ENCODE results near the gene SHC4.

SHC4 gene

DNA sequence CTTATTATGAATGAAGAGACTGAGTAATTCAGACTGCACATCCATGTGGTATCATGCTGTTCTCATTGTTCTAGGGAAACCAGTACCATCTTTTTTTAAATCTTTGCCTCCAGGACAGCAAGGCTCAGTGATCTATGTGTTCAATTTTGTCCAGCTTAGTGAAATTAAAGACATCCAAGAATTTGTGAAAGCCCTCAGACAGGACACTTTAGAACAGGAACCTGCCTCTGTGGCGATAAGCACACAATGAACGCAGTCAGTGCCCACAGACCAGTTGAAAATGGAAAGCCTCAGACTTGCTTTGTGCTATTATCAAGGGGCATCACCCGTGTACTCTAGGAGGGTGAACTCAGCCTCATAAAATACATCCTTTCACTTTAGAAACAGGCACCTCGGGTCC is 65.7 kb downstream of the SHC4 start:
- TF ChIP-seq, protein P1, sequence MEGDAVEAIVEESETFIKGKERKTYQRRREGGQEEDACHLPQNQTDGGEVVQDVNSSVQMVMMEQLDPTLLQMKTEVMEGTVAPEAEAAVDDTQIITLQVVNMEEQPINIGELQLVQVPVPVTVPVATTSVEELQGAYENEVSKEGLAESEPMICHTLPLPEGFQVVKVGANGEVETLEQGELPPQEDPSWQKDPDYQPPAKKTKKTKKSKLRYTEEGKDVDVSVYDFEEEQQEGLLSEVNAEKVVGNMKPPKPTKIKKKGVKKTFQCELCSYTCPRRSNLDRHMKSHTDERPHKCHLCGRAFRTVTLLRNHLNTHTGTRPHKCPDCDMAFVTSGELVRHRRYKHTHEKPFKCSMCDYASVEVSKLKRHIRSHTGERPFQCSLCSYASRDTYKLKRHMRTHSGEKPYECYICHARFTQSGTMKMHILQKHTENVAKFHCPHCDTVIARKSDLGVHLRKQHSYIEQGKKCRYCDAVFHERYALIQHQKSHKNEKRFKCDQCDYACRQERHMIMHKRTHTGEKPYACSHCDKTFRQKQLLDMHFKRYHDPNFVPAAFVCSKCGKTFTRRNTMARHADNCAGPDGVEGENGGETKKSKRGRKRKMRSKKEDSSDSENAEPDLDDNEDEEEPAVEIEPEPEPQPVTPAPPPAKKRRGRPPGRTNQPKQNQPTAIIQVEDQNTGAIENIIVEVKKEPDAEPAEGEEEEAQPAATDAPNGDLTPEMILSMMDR (IDR thresholded peaks at IDR 0.05), result no peak

DNA sequence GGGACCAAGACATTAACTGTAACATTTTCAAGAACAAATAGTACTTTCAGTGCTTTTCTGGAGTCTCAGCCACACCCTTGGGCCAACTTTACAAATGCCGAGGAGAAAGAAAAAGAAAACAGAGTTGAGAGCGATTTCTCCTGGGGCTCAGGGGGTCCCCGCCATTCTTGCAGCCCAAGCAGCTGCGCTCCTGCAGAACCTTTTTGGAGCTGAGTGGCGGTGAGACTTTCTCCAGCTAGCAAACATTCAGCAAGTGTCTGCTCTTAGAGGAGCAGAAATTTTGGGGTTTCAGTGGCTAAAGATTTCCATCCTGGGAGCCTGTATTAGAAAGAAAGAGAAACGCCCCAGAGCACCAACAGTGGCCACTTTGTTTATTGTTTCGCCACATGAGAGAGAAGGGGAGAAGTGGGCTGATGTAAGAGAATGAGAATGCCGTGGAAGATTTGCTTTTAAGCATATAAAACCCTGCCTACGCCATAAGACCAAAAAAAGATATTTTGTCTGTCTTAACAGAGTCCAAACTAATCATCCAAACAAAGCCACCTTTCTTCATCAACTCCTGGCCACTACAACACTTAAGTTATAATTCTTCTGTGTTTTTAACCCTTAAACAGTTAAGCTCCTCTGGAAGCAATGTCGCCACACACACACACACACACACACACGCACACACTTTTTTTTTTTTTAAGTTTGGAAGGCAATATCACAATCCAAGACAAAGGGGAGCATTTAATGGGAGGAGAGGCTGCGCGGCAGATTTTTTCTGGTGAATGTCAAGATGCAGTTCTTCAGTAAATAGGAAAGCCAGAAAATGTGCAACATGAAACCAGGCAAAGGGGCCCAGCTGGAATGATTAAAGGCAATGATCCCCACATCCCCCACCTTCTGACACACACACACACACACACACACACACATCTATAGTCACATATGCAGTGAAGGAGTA is 66.6 kb downstream of the SHC4 start:
- TF ChIP-seq, protein P1 (IDR thresholded peaks at IDR 0.05), result no peak

GRCh38 chr15:48893311-48893710 is 70.4 kb downstream of the SHC4 start:
- TF ChIP-seq, protein P1 (IDR thresholded peaks at IDR 0.05), result no peak

- TF ChIP-seq, protein P1 (IDR thresholded peaks at IDR 0.05), result no peak
Observed at GRCh38 chr15:48891232-48891765, 72.4 kb downstream of the SHC4 start.

- TF ChIP-seq, protein P1 (IDR thresholded peaks at IDR 0.05), result no peak
Observed at GRCh38 chr15:48890375-48890972, 73.2 kb downstream of the SHC4 start.

DNA sequence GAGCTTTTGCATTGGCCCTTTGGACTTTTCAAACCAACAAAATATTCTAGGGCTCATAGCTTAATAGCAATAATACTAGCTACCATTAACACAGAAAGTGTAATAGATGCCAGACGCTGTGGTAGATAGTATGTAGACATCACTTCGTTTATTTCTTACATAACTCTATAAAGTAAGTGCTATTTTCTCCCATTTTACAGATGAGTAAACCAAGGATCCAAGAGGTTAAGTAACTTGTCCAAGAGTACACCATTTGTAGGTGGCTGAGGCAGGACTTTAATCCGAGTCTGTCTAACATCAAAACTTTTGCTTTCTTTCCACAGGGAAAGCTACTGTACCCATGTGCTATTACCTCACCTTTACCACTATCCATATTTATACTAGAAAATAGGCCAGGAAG is 73.8 kb downstream of the SHC4 start:
- TF ChIP-seq, protein P1 (IDR thresholded peaks at IDR 0.05), result no peak

- TF ChIP-seq, protein P1 (IDR thresholded peaks at IDR 0.05), result no peak
Observed at GRCh38 chr15:48888836-48889235, 74.9 kb downstream of the SHC4 start.

All from LNCAP (cell line).